GM21717 (cell line): ENCODE data around the gene SLC2A4.

ENCODE experiments used
- ATAC-seq: cut with Tn5 transposase; IDR thresholded peaks from one replicate; pipeline ENCODE4 v1.9.1; 2021; ENCODE audit warnings: mild to moderate bottlenecking, moderate library complexity; ENCODE audit not compliant: unreplicated experiment

SLC2A4 gene

GRCh38 chr17:7296189-7296861 lies 14.8 kb downstream of the SLC2A4 start:
- ATAC-seq = no peak

- ATAC-seq = no peak
Measured at GRCh38 chr17:7304179-7304578, 22.7 kb downstream of the SLC2A4 start.

DNA sequence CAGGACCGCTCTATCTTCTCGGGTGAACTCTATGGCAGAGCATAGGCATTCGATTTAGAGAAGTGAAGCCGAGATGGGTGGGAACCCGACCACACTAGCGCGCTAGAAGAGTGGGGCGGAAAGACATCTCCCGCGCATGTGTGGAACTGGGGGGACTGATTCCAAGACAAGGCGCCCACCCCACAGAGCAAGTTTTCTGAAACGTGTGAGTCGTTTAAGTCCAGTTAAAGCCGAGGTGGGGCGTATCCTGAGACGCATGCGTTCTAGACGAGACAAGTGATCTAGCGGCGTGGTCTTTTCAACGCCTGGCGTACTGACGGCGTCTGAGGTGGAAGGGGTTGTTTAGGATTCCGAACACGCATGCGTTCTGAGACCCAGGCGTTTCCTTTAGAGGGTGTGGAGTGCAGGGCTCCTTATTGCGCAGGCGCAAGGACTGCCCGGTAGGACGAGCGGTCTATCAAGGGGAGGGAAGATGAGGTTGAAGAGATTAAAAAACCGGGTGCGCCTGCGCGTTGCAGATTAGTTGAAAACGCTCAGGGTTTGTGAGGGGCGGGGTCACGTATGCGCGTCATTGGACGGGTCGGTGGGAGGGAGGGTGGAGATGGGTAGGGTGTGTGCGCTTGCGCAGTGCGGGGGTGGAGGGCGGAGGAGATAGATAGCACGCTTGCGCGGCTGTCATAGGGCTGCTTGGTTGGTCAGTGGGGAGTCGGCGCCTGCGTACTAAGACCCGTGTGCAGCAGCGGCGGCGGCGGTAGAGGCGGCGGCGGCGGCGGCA lies 25.6 kb downstream of the SLC2A4 start, which contains the start of gene EIF5A:
Gene EIF5A, plus strand, starts transcription at position 718 of the 775 bp plus-strand sequence. CDS start 2,008 bp downstream, outside the sequence.
- ATAC-seq = peak; percentile 57

GRCh38 chr17:7307686-7308624 lies 26.4 kb downstream of the SLC2A4 start:
- peak; percentile 9 for ATAC-seq

DNA sequence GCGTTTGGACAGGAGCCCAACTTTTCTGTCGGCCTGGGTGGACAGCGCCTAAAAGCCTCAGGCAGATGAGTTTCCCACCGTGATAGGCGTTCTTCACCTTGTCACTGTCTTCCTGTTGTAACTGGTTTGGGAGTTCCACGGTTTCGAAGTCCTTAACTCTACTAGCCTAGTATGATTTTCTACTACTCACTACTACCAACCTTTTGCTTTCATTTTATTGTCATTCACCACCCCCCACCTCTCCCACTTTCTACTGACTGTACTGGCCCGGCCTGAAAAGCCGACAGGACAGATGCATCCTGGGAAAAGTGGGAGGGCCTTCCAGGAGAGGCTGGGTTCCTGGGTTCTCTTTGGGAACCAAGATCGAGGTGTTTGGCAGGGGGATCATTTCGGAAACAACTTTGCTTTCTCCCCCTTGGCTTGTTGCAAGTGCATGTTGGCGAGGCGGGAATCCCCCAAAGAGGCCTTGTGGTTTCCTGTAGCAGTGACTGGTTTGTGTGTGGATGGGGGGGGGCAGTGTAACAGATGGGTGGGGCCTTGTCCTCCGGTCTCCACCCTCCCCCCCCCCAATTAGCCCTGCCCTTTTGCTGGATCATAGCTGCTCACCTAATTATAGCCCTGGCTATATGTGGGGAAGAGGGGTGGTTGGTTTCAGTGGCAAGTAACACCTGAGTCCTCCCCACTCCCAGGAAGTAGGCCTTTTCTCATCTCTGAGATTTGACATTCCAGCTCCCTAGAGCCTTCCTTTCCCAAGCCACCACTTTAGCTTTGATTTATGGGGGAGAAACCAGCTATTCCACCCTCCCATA lies 27.3 kb downstream of the SLC2A4 start:
- ATAC-seq = no peak

DNA sequence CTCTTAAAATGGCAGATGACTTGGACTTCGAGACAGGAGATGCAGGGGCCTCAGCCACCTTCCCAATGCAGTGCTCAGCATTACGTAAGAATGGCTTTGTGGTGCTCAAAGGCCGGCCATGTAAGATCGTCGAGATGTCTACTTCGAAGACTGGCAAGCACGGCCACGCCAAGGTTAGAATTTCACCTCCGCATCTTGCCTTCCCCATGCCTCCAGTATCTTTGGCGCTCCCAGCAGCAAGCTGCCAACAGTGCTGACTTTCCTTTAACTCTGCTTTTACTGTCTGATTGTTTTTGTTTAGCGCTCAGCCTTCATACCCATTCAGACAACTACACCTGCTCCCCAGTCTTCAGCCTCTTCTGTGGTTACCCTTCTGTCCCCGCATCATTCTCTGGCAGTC lies 28.1 kb downstream of the SLC2A4 start:
- no peak for ATAC-seq

DNA sequence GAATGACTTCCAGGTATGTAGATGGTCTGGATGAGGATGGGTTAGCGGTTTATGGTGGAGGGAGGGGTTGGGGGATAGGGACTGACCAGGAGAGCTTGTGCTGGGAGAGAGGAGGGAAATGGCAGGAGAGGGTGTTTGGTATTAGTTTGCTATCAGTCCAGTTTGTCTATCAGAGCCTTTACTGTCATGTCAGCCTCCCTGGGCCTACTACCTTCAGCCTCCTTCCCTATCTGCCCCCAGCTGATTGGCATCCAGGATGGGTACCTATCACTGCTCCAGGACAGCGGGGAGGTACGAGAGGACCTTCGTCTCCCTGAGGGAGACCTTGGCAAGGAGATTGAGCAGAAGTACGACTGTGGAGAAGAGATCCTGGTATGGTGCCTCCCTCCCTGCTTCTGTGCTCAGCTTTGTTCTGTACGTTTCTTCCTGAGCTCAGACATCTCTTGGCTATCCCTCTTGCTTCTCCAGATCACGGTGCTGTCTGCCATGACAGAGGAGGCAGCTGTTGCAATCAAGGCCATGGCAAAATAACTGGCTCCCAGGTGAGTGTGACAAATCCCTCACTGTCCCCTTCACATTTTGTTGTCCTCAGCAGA lies 29.7 kb downstream of the SLC2A4 start:
- no peak for ATAC-seq

GRCh38 chr17:7312432-7313087 lies 31.0 kb downstream of the SLC2A4 start:
- no peak for ATAC-seq

GRCh38 chr17:7313088-7313889 lies 31.8 kb downstream of the SLC2A4 start:
- ATAC-seq = no peak

DNA sequence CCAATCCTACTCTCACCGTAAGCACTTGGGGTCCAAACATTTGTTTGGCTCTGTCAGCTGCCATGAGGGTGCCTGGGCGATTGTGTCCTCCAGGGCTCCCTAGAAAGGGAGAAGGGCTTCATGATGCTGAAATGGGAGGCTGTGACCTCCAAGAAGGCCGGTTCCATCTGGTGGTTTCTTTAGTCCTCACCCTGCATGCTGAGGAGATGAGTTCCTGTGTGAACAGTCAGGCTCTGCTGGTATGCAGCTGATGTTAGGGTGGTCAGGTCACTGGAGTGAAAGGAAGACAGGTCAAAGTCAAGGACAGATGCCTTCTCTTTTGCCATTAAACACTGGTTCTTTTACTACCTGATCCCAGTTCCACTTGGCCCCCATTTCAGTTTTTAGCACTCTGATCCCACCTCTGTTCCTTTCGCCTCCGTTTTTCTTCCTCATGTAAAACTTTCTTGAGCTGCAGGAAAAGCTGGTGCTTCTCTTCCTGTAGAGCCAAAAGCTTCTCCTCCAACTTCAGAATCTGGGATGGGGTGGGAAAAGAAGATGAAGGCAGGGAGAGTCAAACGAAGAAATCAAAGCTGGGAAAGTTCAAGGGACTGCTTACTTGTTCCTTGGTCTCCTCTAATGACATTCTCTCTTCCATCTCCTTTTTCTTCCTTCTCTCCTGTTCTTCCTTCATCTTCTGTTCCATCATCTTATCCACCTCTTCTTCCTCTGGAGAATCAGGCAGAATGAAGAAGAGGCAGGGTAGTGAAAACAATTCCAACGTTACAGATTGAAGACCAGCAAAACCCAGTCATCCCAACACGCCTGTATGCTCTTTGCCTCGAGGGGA lies 32.6 kb downstream of the SLC2A4 start:
- ATAC-seq = no peak

DNA sequence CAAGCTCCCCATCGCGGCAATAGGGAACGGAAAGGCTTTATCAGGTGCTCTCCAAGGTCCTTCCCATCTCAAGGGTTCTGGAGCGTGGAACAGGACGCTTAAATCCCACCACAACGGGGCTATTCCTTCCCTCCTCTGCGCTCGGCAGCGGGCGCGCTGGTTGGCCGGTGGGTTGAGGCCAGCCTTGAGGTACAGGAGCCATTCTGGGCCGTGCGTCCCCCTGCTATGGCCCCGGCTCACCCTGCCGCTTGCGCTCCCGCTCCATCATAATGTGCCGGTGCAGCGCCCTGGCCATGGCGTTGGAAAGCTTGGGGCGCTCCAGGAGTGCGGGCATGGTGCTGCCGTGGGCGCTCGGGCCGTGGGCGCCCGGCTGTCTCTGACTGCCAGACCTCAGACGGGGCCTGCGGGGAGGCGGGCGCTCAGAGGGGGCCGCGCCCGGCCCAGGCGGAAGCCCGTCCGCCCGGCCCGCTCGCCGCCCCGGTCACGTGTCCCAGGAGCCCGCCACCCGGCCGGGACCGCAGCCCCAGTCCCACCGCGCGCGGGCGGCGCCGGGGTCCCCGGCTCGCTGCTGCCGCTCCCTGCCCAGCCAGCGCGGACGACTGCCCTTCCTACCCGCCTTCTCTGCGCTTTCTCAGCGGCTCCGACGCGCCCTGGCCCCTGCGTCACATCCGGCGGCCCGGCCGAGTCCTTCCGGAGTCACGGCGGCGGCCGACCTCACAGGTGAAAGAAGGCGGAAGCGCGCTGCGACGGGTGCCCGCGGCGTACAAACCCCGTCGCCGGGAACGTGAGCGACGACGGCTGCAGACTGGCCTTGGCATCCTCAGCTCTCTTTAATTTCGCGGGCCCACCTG lies 33.4 kb downstream of the SLC2A4 start, which contains the start of gene GPS2:
Gene GPS2, minus strand, starts transcription at position 642 of the 851 bp plus-strand sequence. Its CDS starts 308 bp downstream, at position 334.
- ATAC-seq = peak; percentile 45

DNA sequence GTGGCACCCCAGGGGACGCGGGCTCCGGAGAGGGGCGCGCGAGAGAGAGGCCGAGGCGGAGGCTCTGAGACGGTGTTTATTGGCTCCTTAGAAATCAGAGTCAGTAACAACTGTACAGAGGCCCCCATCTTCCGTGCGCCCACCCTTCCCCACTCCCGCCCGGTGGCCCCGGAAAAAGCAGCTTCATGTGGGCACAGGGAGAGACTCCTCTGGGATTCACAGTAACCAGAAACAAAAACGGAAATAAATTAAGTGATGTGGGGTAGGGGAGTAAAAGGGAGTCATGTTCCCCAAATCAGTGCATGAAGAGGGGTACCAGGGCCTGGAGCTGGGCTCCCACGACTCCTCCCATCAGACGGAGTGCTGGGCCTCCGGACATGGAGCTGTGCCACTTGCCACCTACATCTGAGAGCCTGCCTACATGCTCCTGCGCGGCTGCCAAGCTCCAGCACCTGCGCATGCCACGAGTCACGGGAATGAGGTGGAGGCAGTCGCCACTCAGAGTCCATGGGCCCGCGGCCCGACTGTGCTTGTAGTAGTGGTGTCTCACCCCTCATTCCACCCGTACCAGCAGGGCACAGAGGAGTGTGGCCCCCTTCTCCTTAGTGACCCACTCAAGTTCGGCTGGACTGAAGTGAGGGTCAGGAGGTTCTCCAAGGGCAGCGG lies 34.2 kb downstream of the SLC2A4 start:
- ATAC-seq = no peak

GRCh38 chr17:7317161-7317803 lies 35.8 kb downstream of the SLC2A4 start:
- ATAC-seq = no peak

GRCh38 chr17:7318121-7318860 lies 36.8 kb downstream of the SLC2A4 start:
- no peak for ATAC-seq

DNA sequence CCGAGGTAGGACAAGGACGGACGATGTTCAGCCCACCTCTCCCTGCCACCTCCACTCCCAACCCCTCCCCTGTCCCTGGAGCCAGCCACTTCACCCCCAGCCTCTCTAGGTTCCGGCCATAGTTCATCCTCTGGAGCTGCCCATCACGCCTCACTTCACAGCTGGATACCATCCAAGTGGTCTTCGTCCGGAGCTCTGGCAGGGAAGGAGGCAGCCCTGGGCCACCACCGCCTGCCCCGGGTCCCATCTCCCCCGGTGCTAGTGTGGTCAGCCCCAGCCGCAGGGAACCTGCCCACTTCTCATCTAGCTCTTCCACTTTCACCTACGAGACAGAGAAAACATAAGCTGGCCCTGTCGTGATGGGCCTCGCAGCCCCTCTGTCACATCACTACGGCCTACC lies 39.9 kb downstream of the SLC2A4 start:
- no peak for ATAC-seq
